Caco-2 (cell line): Measurements from ENCODE around the gene NLRP11. TPM values are rescaled to one million over a fixed set of nuclear protein-coding genes. Genes with fewer than 3 reads are reported as not detected.

ENCODE experiments used
- BruUV-seq: library from RNA; stranded (reverse); fragments of 400-500 nt; replicated peaks from 2 replicates; lab custom pipeline; 2021; lab: Mats Ljungman, UMichigan
- CTCF ChIA-PET: fragments of 300-600 bp; sonication (Branson Sonifier 250); formaldehyde crosslinking; loops from one replicate; lab custom pipeline; 2022; ENCODE audit warnings: antibody characterized with exemption; lab: Charles Lee
- POLR2A ChIA-PET: fragments of 300-600 bp; sonication (Branson Sonifier 250); formaldehyde crosslinking; loops from one replicate; lab custom pipeline; 2022; ENCODE audit warnings: antibody characterized with exemption; lab: Charles Lee
- DNase-seq, 2 experiments: peaks; one replicate each; pipeline versions ENCODE4 v3.0.0 to v3.0.0-alpha.2; 2020 to 2022
- H3K27me3 ChIP-seq: replicated peaks from 2 replicates; pipeline ENCODE4 v1.6.0; 2011; ENCODE audit warnings: low read length; ENCODE audit not compliant: control insufficient read depth, insufficient read depth
- H3K36me3 ChIP-seq: 2 replicates; pipeline ENCODE4 v1.5.1; 2011; ENCODE audit warnings: low read length; ENCODE audit not compliant: control insufficient read depth, insufficient read depth
- H3K4me1 ChIP-seq: fragments of 250-450 bp; sonication (Bioruptor Pico); 2 replicates; pipeline ENCODE4 v1.5.1; 2020; ENCODE audit warnings: mild to moderate bottlenecking
- H3K4me3 ChIP-seq: 2 replicates; pipeline ENCODE4 v1.5.1; 2011; ENCODE audit warnings: low read depth, mild to moderate bottlenecking, control low read depth, low read length
- H3K9me3 ChIP-seq: fragments of 250-450 bp; sonication (Bioruptor Pico); 2 replicates; pipeline ENCODE4 v1.5.1; 2020; ENCODE audit warnings: mild to moderate bottlenecking, moderate library complexity
- H3K27ac Mint-ChIP-seq: one replicate; pipeline ENCODE4 v1.8.0; 2022; ENCODE audit warnings: mixed read lengths; ENCODE audit not compliant: unreplicated experiment
- H3K27me3 Mint-ChIP-seq: one replicate; pipeline ENCODE4 v1.8.0; 2022; ENCODE audit warnings: mixed read lengths; ENCODE audit not compliant: insufficient read depth, unreplicated experiment
- H3K36me3 Mint-ChIP-seq: one replicate; pipeline ENCODE4 v1.8.0; 2022; ENCODE audit warnings: mild to moderate bottlenecking, mixed read lengths; ENCODE audit not compliant: insufficient read depth, unreplicated experiment
- H3K4me1 Mint-ChIP-seq: one replicate; pipeline ENCODE4 v1.8.0; 2022; ENCODE audit warnings: low read depth, mixed read lengths; ENCODE audit not compliant: unreplicated experiment
- H3K4me3 Mint-ChIP-seq: one replicate; pipeline ENCODE4 v1.8.0; 2022; ENCODE audit warnings: mild to moderate bottlenecking, moderate library complexity, mixed read lengths; ENCODE audit not compliant: unreplicated experiment
- H3K9me3 Mint-ChIP-seq: one replicate; pipeline ENCODE4 v1.8.0; 2022; ENCODE audit warnings: mixed read lengths; ENCODE audit not compliant: unreplicated experiment
- CTCF ChIP-seq, 2 experiments: fragments of 200-600 bp in 1 of 2; IDR thresholded peaks; 1 replicate in 1 of 2; 2 replicates in 1 of 2; pipeline versions ENCODE4 v1.5.1 to v1.8.0; 2011 to 2022; ENCODE audit warnings: antibody characterized with exemption in 1 of 2, control low read depth in 1 of 2, inconsistent platforms in 1 of 2, low read depth in 1 of 2, low read length in 1 of 2, mild to moderate bottlenecking in 1 of 2, moderate library complexity in 1 of 2; ENCODE audit not compliant: insufficient read depth in 1 of 2, severe bottlenecking in 1 of 2, unreplicated experiment in 1 of 2
- intact Hi-C: fragments of 100-400 bp; cut with micrococcal nuclease; formaldehyde crosslinking; loops from one replicate; pipeline ENCODE4 v1.10.0; 2022; ENCODE audit not compliant: unreplicated experiment
- total RNA-seq: library from RNA; stranded (reverse); gene quantifications from 2 replicates; pipeline ENCODE4 v1.2.3, GENCODE V29; 2022

The NLRP11 gene
- total RNA-seq, 1 experiment from 2014 or later: 0.43 TPM

- Histone ChIP-seq H3K27me3 (no peaks in the 10 kb centered on the region), H3K9me3 (peaks cover 4% of the 10 kb centered on the region; the same call in 1 of the 2 replicates), H3K4me3 (no peak overlapping the region), H3K4me1 (no peaks in the 10 kb centered on the region), H3K36me3 (no peaks in the 10 kb centered on the region)
- intact Hi-C loops: loop anchor here (10.0 kb wide), 1 partner anchor 97 kb away; no protein-coding TSS in a partner anchor
- Mint-ChIP-seq H3K27ac (no peak overlapping the region), H3K36me3 (no peaks in the 10 kb centered on the region), H3K4me1 (no peaks in the 10 kb centered on the region), H3K4me3 (no peak overlapping the region), H3K27me3 (peaks cover 23% of the 10 kb centered on the region), H3K9me3 (no peaks in the 10 kb centered on the region)
- no TSS peak for BruUV-seq
- CTCF ChIA-PET: no interaction called here
- POLR2A ChIA-PET: no interaction called here
- no peak for TF ChIP-seq CTCF (IDR thresholded peaks at IDR 0.05; ENCODE audit: insufficient read depth in 1 of 2, low read depth in 1 of 2, low read length in 1 of 2, severe bottlenecking in 1 of 2, unreplicated experiment in 1 of 2)
- no peak for DNase-seq
Measured at GRCh38 chr19:55801416-55801815, 30.4 kb downstream of the NLRP11 start.

- Mint-ChIP-seq H3K9me3 (no peaks in the 10 kb centered on the region), H3K27me3 (peaks cover 12% of the 10 kb centered on the region), H3K4me3 (no peak overlapping the region), H3K4me1 (no peaks in the 10 kb centered on the region), H3K27ac (no peak overlapping the region), H3K36me3 (no peaks in the 10 kb centered on the region)
- no peak for DNase-seq
- Histone ChIP-seq H3K4me1 (no peaks in the 10 kb centered on the region), H3K27me3 (no peaks in the 10 kb centered on the region), H3K4me3 (no peak overlapping the region), H3K9me3 (no peaks in the 10 kb centered on the region), H3K36me3 (no peaks in the 10 kb centered on the region)
- CTCF ChIA-PET: no interaction called here
- no TSS peak for BruUV-seq
- intact Hi-C loops: no loop called here
- POLR2A ChIA-PET: no interaction called here
- no peak for TF ChIP-seq CTCF (IDR thresholded peaks at IDR 0.05; ENCODE audit: insufficient read depth in 1 of 2, low read depth in 1 of 2, low read length in 1 of 2, severe bottlenecking in 1 of 2, unreplicated experiment in 1 of 2)
Measured at GRCh38 chr19:55795021-55795420, 36.8 kb downstream of the NLRP11 start.

- Histone ChIP-seq H3K9me3 (no peaks in the 10 kb centered on the region), H3K36me3 (no peaks in the 10 kb centered on the region), H3K27me3 (no peaks in the 10 kb centered on the region), H3K4me1 (no peaks in the 10 kb centered on the region), H3K4me3 (no peak overlapping the region)
- H3K27ac Mint-ChIP-seq: no peak overlapping the region
- intact Hi-C loops: no loop called here
- TF ChIP-seq CTCF (IDR thresholded peaks at IDR 0.05; ENCODE audit: insufficient read depth in 1 of 2, low read depth in 1 of 2, low read length in 1 of 2, severe bottlenecking in 1 of 2, unreplicated experiment in 1 of 2): no peak
- DNase-seq: no peak
- no peak overlapping the region for H3K4me3 Mint-ChIP-seq
- no peaks in the 10 kb centered on the region for H3K4me1 Mint-ChIP-seq
- ChIA-PET POLR2A (no interaction called here), CTCF (no interaction called here)
- H3K27me3 Mint-ChIP-seq: peaks cover 22% of the 10 kb centered on the region
- H3K9me3 Mint-ChIP-seq: no peaks in the 10 kb centered on the region
- no peaks in the 10 kb centered on the region for H3K36me3 Mint-ChIP-seq
- no TSS peak for BruUV-seq
Measured at GRCh38 chr19:55781112-55781511, 50.7 kb downstream of the NLRP11 start.
